ENCODE measurements around the gene SSR1.
"Not testable (repeated sequence)": the region's sequence is repeated elsewhere in the genome, so short reads cannot be mapped to it uniquely, and the experiment has no call there.

Gene SSR1

GRCh38 chr6:7316658-7317533 lies 3.9 kb upstream of the SSR1 start:
- DNase-seq: no peak

DNA sequence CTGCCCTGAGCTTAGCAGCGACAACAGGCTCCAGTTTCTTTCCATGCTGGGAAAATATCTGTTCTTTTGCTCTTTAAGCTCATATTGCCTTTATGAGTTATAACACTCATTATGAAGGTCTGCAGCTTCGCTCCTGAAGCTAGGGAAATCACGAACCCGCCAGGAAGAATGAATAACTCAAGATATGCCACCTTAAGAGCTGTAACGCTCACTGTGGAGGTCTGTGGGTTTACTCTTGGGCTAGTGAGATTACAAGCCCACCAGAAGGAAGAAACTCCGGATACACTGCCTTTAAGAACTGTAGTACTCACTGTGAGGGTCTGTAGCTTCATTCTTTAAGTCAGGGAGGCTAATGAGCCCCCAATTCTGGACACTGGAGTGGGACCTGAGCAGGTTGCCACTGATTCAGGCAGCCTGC lies 3.0 kb upstream of the SSR1 start:
- no peak for DNase-seq

GRCh38 chr6:7315087-7315947 lies 2.3 kb upstream of the SSR1 start:
- not testable (repeated sequence) for DNase-seq

- no peak for DNase-seq
Observed at GRCh38 chr6:7314414-7314813, 1.4 kb upstream of the SSR1 start.

- DNase-seq: no peak
Observed at GRCh38 chr6:7313505-7314165, 636 bp upstream of the SSR1 start.

- no peak for DNase-seq
Observed at GRCh38 chr6:7311917-7312615, 933 bp downstream of the SSR1 start.

DNA sequence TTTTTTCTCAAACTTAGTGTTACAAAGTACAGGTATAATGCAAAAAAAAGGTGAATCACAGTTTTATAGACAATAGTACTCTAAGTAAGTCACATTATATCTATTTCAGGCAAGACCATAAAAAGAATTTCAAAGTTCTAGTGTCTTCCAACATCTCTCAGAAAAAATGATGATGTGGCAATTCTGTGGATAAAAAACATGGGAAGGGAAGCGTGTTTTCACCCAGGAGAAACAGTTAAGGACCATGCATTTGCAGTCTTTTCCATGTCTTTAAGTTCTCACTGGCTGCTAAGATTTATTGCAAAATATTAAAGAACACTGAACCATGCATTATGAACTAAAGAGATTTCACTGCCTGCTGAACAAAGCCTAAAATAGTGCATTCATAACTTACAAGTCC lies 1.8 kb downstream of the SSR1 start:
- no peak for DNase-seq

DNA sequence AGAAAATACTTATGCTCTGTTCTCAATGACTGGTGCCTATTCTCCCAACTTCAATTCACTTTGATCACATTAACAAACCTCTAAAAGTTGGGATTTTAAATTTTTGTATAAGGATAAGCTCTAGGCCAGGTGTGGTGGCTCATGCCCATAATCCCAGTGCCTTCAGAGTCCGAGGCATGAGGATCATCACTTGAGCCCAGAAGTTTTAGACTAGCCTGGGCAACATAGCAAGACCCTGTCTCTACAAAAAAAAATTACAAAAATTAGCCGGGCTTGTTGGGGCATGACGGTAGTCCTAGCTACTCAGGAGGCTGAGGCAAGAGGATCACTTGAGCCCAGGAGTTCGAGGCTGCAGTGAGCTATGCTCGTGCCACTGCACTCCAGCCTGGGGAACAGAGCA lies 3.9 kb downstream of the SSR1 start:
- DNase-seq: no peak

- DNase-seq: no peak
Observed at GRCh38 chr6:7307533-7307932, 5.5 kb downstream of the SSR1 start.

DNA sequence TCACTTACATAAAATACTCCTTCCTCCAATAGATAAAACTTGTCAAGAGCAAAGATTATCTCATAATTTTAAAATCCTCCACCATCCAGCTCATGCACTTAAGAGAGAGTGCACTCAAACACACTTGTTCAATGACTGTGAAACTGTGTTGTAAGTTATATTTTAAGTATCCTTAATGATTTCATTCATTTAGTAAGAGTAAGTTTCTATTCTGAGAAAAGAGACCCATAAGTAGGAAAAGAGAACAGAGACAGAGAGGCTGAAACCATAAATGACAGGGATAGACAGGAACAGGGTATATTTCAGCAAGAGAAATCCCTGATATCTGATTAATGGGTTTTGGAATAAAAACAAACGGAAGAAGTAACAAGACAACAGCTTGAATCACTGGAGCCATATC lies 8.2 kb downstream of the SSR1 start:
- DNase-seq: no peak

- no peak for DNase-seq
Observed at GRCh38 chr6:7301702-7302101, 11.3 kb downstream of the SSR1 start.

DNA sequence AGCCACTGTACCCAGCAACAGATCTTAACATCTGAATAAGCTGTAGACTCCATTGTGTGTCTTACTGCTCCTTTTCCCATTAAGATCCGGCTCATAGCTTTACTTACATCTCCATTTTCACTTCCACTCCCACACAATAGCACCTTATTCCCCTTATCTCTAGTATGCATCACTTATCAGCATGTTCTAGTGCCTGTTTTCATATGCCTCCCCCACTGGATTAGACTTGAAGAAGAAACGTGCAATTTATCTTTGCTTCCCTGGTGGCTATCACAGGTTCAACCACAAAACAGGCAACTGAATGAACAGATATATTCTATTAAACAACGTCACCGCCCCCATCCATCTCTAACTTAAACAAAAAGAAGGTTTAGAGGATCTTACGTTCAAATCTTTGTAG lies 12.1 kb downstream of the SSR1 start:
- DNase-seq: no peak

GRCh38 chr6:7298113-7298512 lies 14.9 kb downstream of the SSR1 start:
- DNase-seq: no peak

- DNase-seq: no peak
Observed at GRCh38 chr6:7296602-7297001, 16.4 kb downstream of the SSR1 start.

GRCh38 chr6:7295916-7296315 lies 17.1 kb downstream of the SSR1 start:
- no peak for DNase-seq

DNA sequence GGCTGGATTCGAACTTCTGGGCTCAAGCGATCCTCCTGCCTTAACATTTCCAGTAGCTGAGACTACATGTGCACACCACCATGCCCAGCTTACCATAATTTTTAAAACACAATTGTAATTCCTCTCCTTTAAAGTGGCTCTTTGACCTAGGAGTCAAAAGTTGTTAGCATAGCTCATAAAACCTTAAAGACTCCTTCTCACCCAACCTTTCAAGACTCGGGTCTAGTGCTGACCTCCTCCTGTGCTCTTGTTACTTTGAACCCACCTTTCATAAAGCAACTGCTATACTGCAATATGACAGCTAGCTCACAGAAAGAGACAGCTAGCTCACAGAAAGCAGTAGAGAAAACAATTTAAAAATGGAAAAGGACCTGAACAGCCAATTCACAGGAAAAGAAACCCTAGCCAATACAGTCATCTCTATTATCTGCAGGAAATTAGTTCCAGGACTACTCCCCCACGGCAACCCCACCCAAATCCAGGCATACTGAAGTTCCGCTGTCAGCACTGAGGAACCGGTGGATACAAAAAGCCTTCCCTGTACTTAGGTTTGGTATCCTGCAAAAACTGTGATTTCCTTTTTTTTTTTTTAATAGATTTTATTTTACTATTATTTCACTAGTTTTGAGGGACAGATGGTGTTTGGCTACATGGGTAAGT lies 20.3 kb downstream of the SSR1 start:
- DNase-seq: no peak

- DNase-seq: no peak
Observed at GRCh38 chr6:7290079-7290478, 22.9 kb downstream of the SSR1 start.

DNA sequence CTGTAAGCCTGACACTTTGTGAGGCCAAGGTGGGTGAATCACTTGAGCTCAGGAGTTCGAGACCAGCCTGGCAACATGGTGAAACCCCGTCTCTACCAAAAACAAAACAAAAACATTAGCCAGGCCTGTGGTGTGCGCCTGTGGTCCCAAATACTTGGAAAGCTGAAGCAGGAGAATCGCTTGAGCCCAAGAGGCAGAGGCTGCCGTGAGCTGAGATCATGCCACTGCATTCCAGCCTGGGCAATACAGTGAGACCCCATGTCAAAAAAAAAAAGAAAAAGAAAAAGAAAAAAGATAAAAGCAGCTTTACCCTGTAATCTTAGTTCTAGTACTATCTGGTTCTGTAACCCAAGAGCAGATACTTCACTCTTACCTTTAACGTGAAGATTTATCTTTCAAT lies 27.6 kb downstream of the SSR1 start:
- no peak for DNase-seq

DNA sequence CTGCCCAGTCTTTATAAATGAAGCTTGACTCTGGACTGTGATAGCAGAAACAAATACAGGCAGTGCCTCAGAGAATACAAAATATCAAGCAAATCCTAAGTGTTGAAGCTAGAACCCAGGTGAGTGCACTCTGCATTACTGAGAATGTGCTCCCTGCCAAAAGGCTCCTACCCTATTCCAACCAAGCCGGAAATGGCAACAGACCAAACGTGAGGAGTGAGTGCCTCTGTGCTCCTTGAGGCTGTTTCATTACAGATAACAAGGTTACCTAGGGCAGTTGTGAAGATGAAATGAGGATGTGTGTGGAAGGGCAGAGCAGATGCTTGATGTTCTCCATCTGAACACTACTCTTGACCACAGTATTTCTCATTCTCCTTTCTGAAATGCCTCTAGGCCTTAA lies 29.3 kb downstream of the SSR1 start:
- DNase-seq: no peak

DNA sequence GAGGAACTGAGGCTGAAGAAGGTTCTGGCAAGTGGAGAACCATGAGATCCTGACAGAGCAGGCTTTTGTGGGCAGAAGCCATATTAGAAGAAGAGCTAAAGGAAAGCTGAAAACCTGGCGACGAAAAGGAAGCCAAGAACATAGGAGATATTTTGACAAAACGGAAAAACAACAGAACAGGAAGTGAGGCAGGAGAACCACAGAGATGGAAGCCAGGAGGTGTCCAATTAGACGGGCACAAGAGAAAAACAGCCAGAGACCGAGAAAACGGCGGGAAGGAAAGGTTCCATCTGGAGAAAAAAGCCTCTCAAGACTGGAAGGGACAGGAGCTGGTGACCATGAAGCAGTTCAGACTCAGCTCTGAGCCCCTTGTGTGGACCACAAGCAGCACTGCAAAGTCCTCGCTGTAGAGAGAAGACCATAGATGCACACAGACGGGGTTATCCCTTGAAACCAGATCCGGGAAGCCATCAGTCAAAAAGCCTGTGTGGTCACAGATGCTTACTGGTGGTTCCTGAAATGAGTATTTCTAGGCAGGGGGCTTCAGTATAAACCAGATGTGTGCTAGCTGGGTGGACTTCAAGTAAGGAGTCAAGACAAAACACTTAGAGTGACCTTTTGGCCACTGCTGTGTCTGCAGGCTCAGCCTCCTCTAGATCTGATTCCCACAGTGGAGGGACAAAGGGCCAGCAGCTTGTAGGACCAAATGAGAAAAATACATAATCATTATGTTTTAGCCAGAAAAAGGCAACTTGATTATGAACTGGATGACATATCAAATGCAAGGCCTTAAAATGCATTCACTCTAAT lies 30.7 kb downstream of the SSR1 start:
- no peak for DNase-seq

DNA sequence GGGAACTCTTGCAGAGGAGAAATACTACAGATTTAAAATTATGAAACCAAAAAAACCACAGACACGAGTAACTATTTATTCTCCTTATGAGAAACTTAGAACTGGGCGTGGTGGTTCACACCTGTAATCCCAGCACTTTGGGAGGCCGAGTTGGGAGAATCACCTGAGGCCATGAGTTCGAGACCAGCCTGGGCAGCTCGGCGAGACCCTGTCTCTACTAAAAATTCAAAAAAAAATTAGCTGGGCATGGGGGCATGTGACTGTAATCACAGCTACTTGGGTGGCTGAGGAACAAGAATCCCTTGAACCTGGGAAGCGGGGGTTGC lies 36.8 kb downstream of the SSR1 start:
- DNase-seq: no peak

- DNase-seq: not testable (repeated sequence)
Observed at GRCh38 chr6:7274525-7274924, 38.5 kb downstream of the SSR1 start.

Measured in CD4-positive, alpha-beta T cell treated with Interleukin-15 for 1 hour (primary cell).